NCI-H526 treated with DMSO at 0.1 percent for 48 hours (cell line): Measurements from ENCODE around the gene SLC35E1.
"Not testable (repeated sequence)": the region's sequence is repeated elsewhere in the genome, so short reads cannot be mapped to it uniquely, and the experiment has no call there.

Source experiments
- DNase-seq: peaks from one replicate; lab custom pipeline; 2025; lab: John Stamatoyannopoulos, UW

The SLC35E1 gene

GRCh38 chr19:16544473-16545231, 27.6 kb downstream of the SLC35E1 start:
- no peak for DNase-seq

- DNase-seq: not testable (repeated sequence)
Measured at GRCh38 chr19:16543734-16544133, 28.5 kb downstream of the SLC35E1 start.

- no peak for DNase-seq
Measured at GRCh38 chr19:16542910-16543472, 29.2 kb downstream of the SLC35E1 start.

GRCh38 chr19:16542045-16542909, 29.9 kb downstream of the SLC35E1 start, which contains the start of gene CHERP:
TSS of gene CHERP (minus strand) at chr19:16542437. CDS start at chr19:16542378, 59 bp downstream.
- DNase-seq: peak; percentile 69

GRCh38 chr19:16541526-16542044, 30.6 kb downstream of the SLC35E1 start:
- no peak for DNase-seq

GRCh38 chr19:16540948-16541347, 31.3 kb downstream of the SLC35E1 start:
- DNase-seq: no peak

GRCh38 chr19:16537111-16537510, 35.1 kb downstream of the SLC35E1 start:
- DNase-seq: no peak

GRCh38 chr19:16536130-16536529, 36.1 kb downstream of the SLC35E1 start:
- DNase-seq: no peak

GRCh38 chr19:16535381-16535780, 36.8 kb downstream of the SLC35E1 start:
- no peak for DNase-seq

- DNase-seq: no peak
Measured at GRCh38 chr19:16532440-16533234, 39.6 kb downstream of the SLC35E1 start.

GRCh38 chr19:16531380-16531669, 40.9 kb downstream of the SLC35E1 start:
- no peak for DNase-seq

- no peak for DNase-seq
Measured at GRCh38 chr19:16530540-16531379, 41.5 kb downstream of the SLC35E1 start.

- DNase-seq: no peak
Measured at GRCh38 chr19:16529466-16530144, 42.6 kb downstream of the SLC35E1 start.

- DNase-seq: no peak
Measured at GRCh38 chr19:16527971-16528521, 44.2 kb downstream of the SLC35E1 start.

GRCh38 chr19:16527334-16527935, 44.8 kb downstream of the SLC35E1 start:
- no peak for DNase-seq

- DNase-seq: no peak
Measured at GRCh38 chr19:16525751-16526481, 46.3 kb downstream of the SLC35E1 start.

- no peak for DNase-seq
Measured at GRCh38 chr19:16524991-16525734, 47.1 kb downstream of the SLC35E1 start.
